HEK293T (cell line): Measurements from ENCODE around the gene CPEB2.

Source experiments
- CTCF ChIA-PET: fragments of 350-600 bp; formaldehyde crosslinking; extraction: SDS; loops from one replicate; lab custom pipeline; 2021; ENCODE audit warnings: antibody characterized with exemption, inconsistent platforms; lab: Yijun Ruan, JAX
- POLR2A ChIA-PET: fragments of 350-600 bp; formaldehyde crosslinking; extraction: SDS; loops from one replicate; lab custom pipeline; 2020; ENCODE audit warnings: antibody characterized with exemption, inconsistent platforms; lab: Yijun Ruan, JAX
- DNase-seq: peaks from one replicate; pipeline ENCODE4 v3.0.0; 2012; ENCODE audit warnings: mixed read lengths; ENCODE audit errors: extremely low spot score
- ARNT ChIP-seq: fragments of 450-650 bp; IDR thresholded peaks from 2 replicates; pipeline ENCODE4 v1.6.1; 2017; ENCODE audit warnings: mild to moderate bottlenecking
- BHLHE40 ChIP-seq: fragments of 450-650 bp; IDR thresholded peaks from 2 replicates; pipeline ENCODE4 v1.6.1; 2016; ENCODE audit warnings: mild to moderate bottlenecking, moderate library complexity, borderline replicate concordance
- CTBP1 ChIP-seq: fragments of 450-650 bp; IDR thresholded peaks from 2 replicates; pipeline ENCODE4 v1.6.1; 2016; ENCODE audit warnings: borderline replicate concordance
- ELF4 ChIP-seq: fragments of 450-650 bp; IDR thresholded peaks from 2 replicates; pipeline ENCODE4 v1.6.1; 2017; ENCODE audit warnings: antibody characterized with exemption
- FOXA1 ChIP-seq: fragments of 450-650 bp; IDR thresholded peaks from 2 replicates; pipeline ENCODE4 v1.6.1; 2016; ENCODE audit warnings: mild to moderate bottlenecking
- FOXK2 ChIP-seq: fragments of 450-650 bp; IDR thresholded peaks from 2 replicates; pipeline ENCODE4 v1.6.1; 2016; ENCODE audit warnings: mild to moderate bottlenecking
- FOXM1 ChIP-seq: fragments of 450-650 bp; IDR thresholded peaks from 2 replicates; pipeline ENCODE4 v1.6.1; 2017; ENCODE audit warnings: mild to moderate bottlenecking, borderline replicate concordance
- HDGF ChIP-seq: fragments of 450-650 bp; IDR thresholded peaks from 2 replicates; pipeline ENCODE4 v1.6.1; 2017; ENCODE audit warnings: antibody characterized with exemption, borderline replicate concordance
- L3MBTL2 ChIP-seq: fragments of 450-650 bp; conservative IDR thresholded peaks from 2 replicates; pipeline ENCODE4 v1.6.1; 2016; ENCODE audit warnings: mild to moderate bottlenecking
- LEF1 ChIP-seq: fragments of 450-650 bp; IDR thresholded peaks from 2 replicates; pipeline ENCODE4 v1.6.1; 2017; ENCODE audit warnings: mild to moderate bottlenecking, borderline replicate concordance
- NFRKB ChIP-seq: fragments of 450-650 bp; IDR thresholded peaks from 2 replicates; pipeline ENCODE4 v1.6.1; 2016; ENCODE audit warnings: mild to moderate bottlenecking, moderate library complexity
- SP1 ChIP-seq: fragments of 450-650 bp; IDR thresholded peaks from 2 replicates; pipeline ENCODE4 v1.6.1; 2017
- SUZ12 ChIP-seq: fragments of 450-650 bp; IDR thresholded peaks from 2 replicates; pipeline ENCODE4 v1.6.1; 2016; ENCODE audit warnings: mild to moderate bottlenecking
- TARDBP ChIP-seq: fragments of 450-650 bp; IDR thresholded peaks from 2 replicates; pipeline ENCODE4 v1.6.1; 2016
- ZNF384 ChIP-seq: fragments of 450-650 bp; IDR thresholded peaks from 2 replicates; pipeline ENCODE4 v1.6.1; 2016
- TF ChIP-seq, protein P1 (sequence below): fragments of 450-650 bp; IDR thresholded peaks from 2 replicates; pipeline ENCODE4 v1.6.1; 2016

Gene CPEB2

DNA sequence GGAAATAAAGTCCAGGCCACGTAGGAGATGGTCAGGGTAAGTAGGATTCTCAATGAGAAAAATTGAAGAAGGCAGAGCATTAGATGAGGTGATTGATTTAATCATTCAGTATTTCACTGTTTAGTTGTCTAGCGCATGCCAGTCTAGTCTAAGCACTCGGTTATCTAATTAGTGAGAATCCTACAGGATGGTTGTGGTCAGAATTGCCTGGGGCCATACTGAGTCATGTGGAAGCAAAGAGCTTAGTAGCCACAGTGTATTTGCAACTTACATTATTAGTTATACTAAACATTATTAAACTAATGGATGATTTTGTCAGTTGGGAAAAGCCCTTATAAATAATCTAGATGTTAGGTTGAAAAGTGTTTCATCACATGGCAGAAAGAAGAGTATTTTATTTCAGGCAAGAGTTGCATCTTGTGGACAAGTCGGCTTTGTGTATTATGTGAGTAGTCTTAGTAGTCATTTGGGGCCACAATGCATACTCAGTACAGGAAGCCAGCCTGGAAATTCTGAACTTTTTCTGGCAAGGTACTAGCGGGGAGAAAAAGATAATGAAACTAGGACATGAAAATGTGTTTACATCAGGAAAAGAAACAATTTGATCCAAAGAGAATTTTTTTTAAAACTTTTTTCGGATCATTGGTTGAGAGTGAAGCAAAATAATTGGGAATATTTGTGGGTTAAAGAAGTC is 31.9 kb downstream of the CPEB2 start:
- DNase-seq: no peak
- ChIA-PET CTCF (no interaction called here), POLR2A (no interaction called here)
- TF ChIP-seq LEF1 (no peak), HDGF (no peak), SP1 (no peak), TARDBP (no peak), L3MBTL2 (no peak), BHLHE40 (no peak), FOXA1 (no peak), ELF4 (no peak), ZNF384 (no peak), SUZ12 (no peak), FOXM1 (no peak), ARNT (no peak), NFRKB (no peak), CTBP1 (no peak), FOXK2 (no peak)
- TF ChIP-seq, protein P1, sequence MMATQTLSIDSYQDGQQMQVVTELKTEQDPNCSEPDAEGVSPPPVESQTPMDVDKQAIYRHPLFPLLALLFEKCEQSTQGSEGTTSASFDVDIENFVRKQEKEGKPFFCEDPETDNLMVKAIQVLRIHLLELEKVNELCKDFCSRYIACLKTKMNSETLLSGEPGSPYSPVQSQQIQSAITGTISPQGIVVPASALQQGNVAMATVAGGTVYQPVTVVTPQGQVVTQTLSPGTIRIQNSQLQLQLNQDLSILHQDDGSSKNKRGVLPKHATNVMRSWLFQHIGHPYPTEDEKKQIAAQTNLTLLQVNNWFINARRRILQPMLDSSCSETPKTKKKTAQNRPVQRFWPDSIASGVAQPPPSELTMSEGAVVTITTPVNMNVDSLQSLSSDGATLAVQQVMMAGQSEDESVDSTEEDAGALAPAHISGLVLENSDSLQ: no peak

DNA sequence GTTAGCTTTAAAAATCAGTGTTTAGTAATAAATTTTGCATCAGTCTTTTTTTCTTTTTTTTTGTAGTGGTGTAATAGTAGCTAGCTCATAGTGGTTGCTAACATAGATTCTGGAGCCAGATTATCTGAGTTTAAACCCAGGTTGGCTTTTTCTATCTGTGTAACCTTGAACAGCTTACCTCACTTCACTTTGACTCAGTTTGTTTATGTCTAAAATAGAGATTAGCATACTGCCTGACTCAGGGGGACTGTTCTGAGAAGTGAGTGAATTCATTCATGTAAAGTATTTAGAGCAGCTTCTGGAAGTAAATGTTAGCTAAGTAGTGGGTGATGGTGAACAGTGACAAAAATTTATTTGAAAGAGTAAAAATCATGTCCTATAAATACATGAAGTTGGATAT is 32.9 kb downstream of the CPEB2 start:
- TF ChIP-seq FOXM1: no peak
- no peak for TF ChIP-seq L3MBTL2
- no peak for TF ChIP-seq FOXA1
- TF ChIP-seq SP1: no peak
- TF ChIP-seq BHLHE40: no peak
- no peak for TF ChIP-seq SUZ12
- TF ChIP-seq TARDBP: no peak
- no peak for TF ChIP-seq FOXK2
- TF ChIP-seq ARNT: no peak
- TF ChIP-seq HDGF: no peak
- no peak for TF ChIP-seq CTBP1
- no peak for TF ChIP-seq ZNF384
- TF ChIP-seq LEF1: no peak
- no peak for TF ChIP-seq NFRKB
- TF ChIP-seq ELF4: no peak
- TF ChIP-seq, protein P1: no peak
- POLR2A ChIA-PET: no interaction called here
- no peak for DNase-seq
- CTCF ChIA-PET: no interaction called here

DNA sequence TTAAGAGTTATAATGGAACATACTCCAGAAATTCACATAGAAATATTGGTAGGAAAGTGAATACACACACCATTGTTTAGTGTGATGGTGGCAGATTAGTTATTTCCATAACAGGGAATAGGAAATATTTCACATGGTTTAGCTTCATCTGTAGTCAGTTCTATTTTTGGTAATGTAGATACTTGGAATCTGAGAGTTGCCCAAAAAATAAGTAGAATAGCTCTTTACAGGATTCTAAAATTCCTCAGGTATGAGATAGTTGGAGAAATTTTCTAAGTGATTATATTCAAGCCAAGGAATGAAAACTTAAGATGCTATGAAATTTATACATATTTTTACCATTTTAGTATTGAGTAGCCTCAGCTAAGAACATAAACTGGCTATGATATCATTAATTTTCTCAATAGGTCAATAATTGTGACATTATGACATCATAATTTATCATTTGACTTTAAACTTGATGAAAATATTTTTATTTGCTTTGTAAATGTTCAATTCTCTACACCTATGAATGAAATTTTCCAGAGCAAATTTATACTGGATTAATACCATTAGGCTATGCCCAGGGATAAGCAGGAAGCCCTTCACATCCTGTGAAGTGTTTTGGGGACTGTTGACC is 35.8 kb downstream of the CPEB2 start:
- no peak for DNase-seq
- TF ChIP-seq ZNF384 (no peak), ARNT (no peak), HDGF (no peak), SP1 (no peak), CTBP1 (no peak), SUZ12 (no peak), FOXA1 (no peak), L3MBTL2 (no peak), LEF1 (no peak), BHLHE40 (no peak), FOXK2 (no peak), NFRKB (no peak), ELF4 (no peak), FOXM1 (no peak), TARDBP (no peak)
- TF ChIP-seq, protein P1: no peak
- POLR2A ChIA-PET: no interaction called here
- CTCF ChIA-PET: no interaction called here

DNA sequence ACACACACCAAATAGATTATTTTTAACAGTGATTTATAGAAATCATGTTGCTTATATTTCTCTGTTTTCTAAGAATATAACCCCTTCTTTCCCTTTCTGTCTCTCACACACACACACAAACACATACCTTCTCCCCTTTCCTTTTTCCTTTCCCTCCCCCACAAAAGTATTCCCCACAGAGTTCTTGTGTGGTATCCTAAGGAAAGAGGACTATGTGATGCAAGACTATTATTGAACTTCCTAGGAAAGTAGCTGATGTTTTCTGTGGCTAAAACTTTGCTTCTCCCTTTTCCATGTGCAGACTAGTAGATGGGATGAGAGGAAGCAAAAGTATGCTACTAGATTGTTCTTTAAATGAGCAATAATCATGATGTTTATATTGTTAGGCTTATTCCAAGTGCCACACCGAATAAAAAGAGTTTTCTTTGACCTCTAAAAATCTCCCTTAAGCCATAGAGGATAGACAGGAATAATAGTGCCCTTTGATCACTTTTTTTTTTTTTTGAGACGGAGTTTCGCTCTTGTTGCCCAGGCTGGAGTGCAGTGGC is 38.7 kb downstream of the CPEB2 start:
- DNase-seq: no peak
- TF ChIP-seq ARNT: no peak
- no peak for TF ChIP-seq ELF4
- no peak for TF ChIP-seq FOXK2
- TF ChIP-seq L3MBTL2: no peak
- TF ChIP-seq TARDBP: no peak
- TF ChIP-seq SP1: no peak
- TF ChIP-seq LEF1: no peak
- TF ChIP-seq, protein P1: no peak
- no peak for TF ChIP-seq SUZ12
- no peak for TF ChIP-seq ZNF384
- no peak for TF ChIP-seq FOXM1
- POLR2A ChIA-PET: no interaction called here
- CTCF ChIA-PET: interaction anchor here (0.7 kb wide), 1 partner anchor 947 kb away, joined by 4 read pairs; no protein-coding TSS in a partner anchor

DNA sequence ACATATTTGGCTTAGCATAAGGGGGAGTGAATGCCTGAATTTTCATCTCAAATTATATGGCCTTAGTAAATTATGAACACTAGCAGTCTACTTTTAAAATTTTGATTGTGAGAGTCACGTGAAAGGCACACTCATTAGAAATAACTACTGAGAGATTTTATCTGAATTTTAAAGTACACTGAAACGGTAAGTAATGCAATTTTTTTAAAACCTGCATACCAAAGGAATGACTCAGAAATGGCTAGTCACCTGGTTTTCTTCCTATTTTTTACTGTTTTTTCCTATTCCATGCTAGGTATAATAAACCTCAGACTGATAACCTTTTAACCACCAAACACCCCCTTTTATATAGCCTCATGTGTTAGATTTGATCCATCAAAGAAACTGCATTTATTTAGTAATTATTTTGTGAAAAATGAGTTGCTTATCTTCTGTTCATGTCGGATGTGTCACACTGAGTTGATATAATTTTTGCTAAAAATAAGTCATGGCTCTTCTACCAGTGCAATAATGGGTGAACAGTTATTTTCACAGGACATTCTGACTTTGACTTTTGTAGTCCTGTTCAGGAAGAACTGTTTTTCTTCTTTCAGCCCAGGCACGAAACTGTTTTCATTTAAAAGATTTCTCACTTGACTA is 40.4 kb downstream of the CPEB2 start:
- TF ChIP-seq CTBP1: no peak
- no peak for TF ChIP-seq BHLHE40
- TF ChIP-seq, protein P1: no peak
- no peak for TF ChIP-seq TARDBP
- no peak for TF ChIP-seq ZNF384
- no peak for TF ChIP-seq L3MBTL2
- TF ChIP-seq FOXM1: no peak
- no peak for TF ChIP-seq ARNT
- no peak for TF ChIP-seq FOXK2
- no peak for TF ChIP-seq ELF4
- no peak for TF ChIP-seq HDGF
- TF ChIP-seq SUZ12: no peak
- TF ChIP-seq LEF1: no peak
- TF ChIP-seq NFRKB: no peak
- TF ChIP-seq SP1: no peak
- TF ChIP-seq FOXA1: no peak
- ChIA-PET CTCF (no interaction called here), POLR2A (no interaction called here)
- no peak for DNase-seq
